Inferior parietal cortex (tissue), 1 donor: Measurements from ENCODE around the gene MAPKAPK2.
A peak's percentile ranks its signal among the peaks of the same experiment; 100 is the strongest.
"Not testable (repeated sequence)": the region's sequence is repeated elsewhere in the genome, so short reads cannot be mapped to it uniquely, and the experiment has no call there.

Experiments
- DNase-seq: peaks from one replicate; pipeline ENCODE4 v3.0.0-alpha.2; 2016; ENCODE audit errors: extremely low spot score

Gene MAPKAPK2

GRCh38 chr1:206744683-206745082 is 60.0 kb downstream of the MAPKAPK2 start:
- DNase-seq: no peak

DNA sequence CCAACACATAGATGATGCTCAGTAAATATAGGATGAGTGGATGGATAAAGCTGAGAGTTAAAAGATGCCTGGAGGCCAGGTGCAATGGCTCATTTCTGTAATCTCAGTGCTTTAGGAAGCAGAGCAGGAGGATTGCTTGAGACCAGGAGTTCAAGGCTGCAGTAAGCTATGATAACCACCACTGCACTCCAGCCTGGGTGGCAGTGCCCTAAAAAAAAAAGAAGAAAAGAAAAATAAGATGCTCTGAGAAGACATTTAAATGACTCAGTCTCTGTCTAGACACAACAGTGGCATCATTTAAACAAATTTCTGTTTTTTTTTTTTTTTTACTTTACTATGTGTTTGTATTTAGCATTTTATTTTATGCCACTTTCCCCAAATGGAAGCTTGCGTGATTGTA is 60.6 kb downstream of the MAPKAPK2 start:
- DNase-seq: no peak

DNA sequence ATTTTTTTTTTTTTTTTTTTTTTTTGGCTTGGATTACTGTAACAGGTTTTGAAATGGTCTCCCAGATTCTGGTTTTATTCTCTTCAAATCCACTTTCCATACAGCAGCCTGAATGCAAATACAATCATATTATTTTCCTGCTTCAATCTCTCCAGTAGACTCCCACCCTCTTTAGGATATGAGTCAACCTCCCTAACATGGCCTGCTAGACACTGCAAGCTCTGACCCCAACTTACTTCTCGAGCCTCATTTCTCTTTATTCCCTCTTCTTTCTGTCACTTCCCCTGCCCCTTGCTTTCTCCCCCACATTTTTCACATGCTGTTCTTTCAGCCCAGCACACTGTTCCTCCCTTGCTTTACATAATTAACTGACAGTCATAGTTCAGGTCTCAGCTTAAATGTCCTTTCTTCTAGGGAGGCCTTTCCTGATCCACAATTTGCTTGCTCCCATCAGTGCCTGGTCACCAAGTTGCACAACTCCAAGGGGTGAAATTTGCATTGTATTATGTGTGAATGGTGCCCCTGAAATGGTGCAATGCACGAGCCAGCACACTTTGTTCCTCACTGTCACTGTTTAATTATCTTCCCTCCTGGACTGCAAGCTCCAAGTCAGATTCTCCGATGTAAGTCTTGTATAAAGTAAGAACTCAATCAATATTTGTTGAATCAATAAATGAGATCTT is 63.8 kb downstream of the MAPKAPK2 start:
- DNase-seq: no peak

DNA sequence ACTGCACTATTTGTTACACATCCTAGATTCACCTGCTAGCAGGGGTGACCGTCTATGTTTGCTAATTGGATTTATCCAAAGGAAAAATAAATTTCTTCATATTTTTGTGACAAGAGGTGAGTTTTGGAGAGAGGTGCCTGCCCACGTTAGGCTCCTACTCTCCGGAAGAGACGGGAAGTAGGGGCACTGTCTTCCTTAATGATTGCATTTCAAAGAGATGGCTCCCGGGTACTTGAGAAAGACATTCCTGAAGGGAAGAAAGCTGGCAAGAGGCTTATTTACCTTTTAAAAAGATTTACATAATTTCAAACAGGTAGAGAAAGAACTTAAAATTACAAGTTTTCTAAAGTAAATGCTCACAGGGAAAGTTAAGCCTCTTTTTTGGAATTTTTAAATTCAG is 67.2 kb downstream of the MAPKAPK2 start:
- DNase-seq: no peak

- DNase-seq: no peak
These were observed 67.8 kb downstream of the MAPKAPK2 start for GRCh38 chr1:206752481-206752880.

- DNase-seq: no peak
These were observed 68.4 kb downstream of the MAPKAPK2 start for GRCh38 chr1:206753141-206753540.

GRCh38 chr1:206754011-206754410 is 69.3 kb downstream of the MAPKAPK2 start:
- DNase-seq: no peak

GRCh38 chr1:206757524-206758266 is 73.0 kb downstream of the MAPKAPK2 start:
- DNase-seq: no peak

- no peak for DNase-seq
These were observed 75.9 kb downstream of the MAPKAPK2 start for GRCh38 chr1:206760590-206760989.

DNA sequence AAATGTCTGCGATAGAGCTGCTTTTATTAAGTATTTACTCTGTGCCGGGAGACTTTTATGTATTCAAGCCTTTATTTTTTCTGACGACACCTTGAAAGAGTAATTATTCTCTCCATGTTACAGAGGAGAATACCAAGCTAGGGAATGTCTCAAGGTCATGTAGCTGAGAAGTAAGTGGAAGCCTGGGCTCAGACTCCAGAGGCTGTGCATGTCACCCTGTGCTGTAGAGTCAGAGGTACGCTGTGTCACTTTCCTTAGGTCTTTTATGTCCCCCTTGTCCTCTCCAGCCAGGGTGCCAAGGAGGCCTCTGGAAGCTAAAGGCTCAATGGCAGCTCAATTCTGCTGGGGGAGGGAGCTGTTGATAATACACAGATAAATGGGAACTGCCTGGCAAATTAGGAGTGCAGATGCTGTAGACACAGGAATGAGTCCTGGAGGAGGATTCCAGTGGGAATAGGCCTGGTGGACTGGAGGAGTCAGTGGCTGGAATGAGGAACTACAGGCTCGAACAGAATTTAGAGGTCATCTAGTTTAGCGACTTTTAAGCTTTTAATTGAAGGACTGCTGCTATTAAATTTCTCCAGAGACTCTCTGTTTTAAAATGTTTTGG is 76.6 kb downstream of the MAPKAPK2 start:
- no peak for DNase-seq

GRCh38 chr1:206762741-206763364 is 78.1 kb downstream of the MAPKAPK2 start:
- DNase-seq: not testable (repeated sequence)

DNA sequence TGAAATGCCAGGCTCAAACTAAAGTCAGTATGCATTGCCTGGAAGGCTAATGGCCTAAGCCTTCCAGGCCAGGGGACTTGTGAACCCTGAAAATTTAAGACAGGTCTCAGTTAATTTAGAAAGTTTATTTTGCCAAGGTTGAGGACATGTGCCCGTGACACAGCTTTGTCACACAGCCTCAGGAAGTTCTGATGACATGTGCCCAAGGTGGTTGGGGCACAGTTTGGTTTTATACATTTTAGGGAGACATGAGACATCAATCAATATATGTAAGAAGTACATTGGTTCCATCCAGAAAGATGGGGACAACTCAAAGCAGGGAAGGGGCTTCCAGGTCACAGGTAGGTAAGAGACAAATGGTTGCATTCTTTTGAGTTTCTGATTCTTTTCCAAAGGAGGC is 81.1 kb downstream of the MAPKAPK2 start:
- not testable (repeated sequence) for DNase-seq

- peak; percentile 22 for DNase-seq
These were observed 81.6 kb downstream of the MAPKAPK2 start for GRCh38 chr1:206766251-206766856.

DNA sequence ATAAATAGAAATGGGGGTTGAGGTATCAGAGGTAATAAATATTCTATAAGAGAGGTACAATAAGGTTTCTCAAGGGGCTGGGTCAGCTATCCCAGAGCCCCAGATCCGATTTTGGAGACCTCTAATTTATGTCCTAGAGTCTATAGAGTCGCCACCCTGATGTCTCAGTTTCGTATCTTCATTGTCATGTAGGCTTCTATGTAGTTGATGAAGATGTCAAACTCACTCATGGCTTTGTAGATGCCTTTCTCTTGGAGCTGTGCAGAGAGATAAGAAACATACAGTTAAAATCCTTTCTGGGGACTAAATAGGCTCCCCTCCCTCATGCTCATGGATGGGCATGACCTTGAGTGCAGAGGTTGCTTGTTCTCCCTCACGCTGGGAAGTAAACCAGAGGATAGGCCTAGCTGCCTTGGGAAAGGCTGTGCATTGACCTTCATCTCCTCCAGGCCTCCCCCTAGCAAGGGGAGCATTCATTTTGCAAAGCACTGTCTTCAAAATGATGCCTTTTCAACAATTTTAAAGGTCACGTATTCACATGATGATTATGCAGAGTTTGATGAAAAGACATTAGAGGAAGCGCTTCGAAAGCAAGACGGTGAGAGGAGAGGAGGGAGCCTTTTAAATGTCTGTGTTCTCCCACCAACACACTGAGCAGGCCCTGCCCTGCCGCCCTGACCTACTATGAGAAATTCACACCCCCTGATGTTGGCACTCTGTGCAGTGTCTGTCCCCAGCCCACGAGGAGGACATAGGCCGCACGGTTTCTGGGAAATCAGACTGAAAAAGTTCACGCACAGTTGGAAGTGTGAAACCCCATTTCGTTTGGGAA is 84.0 kb downstream of the MAPKAPK2 start:
- DNase-seq: no peak

- no peak for DNase-seq
These were observed 84.6 kb downstream of the MAPKAPK2 start for GRCh38 chr1:206769304-206769731.

DNA sequence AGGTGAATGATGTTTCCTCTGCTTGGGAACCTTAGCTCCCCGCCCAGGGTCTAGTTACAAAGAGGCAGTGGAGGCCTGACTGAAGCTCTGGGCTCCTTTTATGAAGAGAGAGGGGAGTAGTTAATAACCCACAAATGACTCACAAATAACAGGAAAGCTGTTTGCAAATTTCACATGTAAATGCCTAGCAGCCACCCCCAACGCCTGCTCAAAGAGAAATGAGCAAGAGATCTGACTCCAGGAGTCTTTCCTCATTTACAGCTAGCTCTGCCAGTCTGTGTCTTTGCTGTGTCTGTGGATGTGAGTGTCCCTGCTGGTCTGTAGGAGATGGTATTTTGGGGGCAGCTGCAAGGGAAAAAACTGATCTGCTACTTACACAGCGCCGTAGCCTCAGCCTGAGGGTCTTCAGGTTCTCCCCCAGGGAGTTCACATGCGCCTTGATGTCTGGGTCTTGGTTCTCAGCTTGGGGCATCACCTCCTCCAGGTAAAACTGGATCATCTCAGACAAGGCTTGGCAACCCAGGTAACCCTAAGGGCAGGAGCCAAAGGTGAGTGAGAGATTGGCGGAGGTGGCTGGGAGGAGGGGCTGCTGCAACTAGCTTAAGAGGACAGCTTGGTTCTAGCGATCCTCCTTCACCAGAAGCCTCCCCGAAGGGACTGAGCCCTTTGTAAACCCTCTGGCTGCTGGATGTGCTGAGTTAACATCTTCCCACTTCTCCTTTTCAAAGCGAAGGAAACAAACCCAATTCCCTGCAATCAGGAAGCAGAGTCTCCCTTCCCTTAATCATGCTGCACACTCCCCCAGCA is 86.0 kb downstream of the MAPKAPK2 start, which contains the start of gene IL19:
IL19 (plus strand) TSS at position 243 of the 807 bp plus-strand sequence. CDS start 65,890 bp downstream, outside the sequence.
- DNase-seq: no peak

- no peak for DNase-seq
These were observed 86.6 kb downstream of the MAPKAPK2 start for GRCh38 chr1:206771338-206771692.

GRCh38 chr1:206772243-206772937 is 87.7 kb downstream of the MAPKAPK2 start, which contains the start of gene IL10:
Gene IL10 (minus strand): TSS chr1:206772494. CDS start chr1:206772435, 59 bp downstream.
- no peak for DNase-seq

- no peak for DNase-seq
These were observed 89.4 kb downstream of the MAPKAPK2 start for GRCh38 chr1:206774093-206774492.
